Fibroblast of the conjunctiva (primary cell): Measurements from ENCODE around the gene ADCY5.
"Not testable (repeated sequence)": the region's sequence is repeated elsewhere in the genome, so short reads cannot be mapped to it uniquely, and the experiment has no call there.

Source experiments
- DNase-seq: peaks from one replicate; pipeline ENCODE4 v3.0.0-alpha.2; 2010; ENCODE audit warnings: low read depth

The ADCY5 gene

GRCh38 chr3:123258359-123258758, 190.5 kb downstream of the ADCY5 start:
- no peak for DNase-seq

GRCh38 chr3:123256256-123256655, 192.6 kb downstream of the ADCY5 start:
- no peak for DNase-seq

- DNase-seq, result no peak
Observed at GRCh38 chr3:123246866-123247265, 202.0 kb downstream of the ADCY5 start.

GRCh38 chr3:123244128-123244527, 204.8 kb downstream of the ADCY5 start:
- DNase-seq, result no peak

GRCh38 chr3:123239756-123240155, 209.1 kb downstream of the ADCY5 start:
- no peak for DNase-seq

- DNase-seq, result not testable (repeated sequence)
Observed at GRCh38 chr3:123239186-123239585, 209.7 kb downstream of the ADCY5 start.

- no peak for DNase-seq
Observed at GRCh38 chr3:123236902-123237301, 212.0 kb downstream of the ADCY5 start.
